OCI-LY7 (cell line): Measurements from ENCODE around the gene RAD17. TPM values are rescaled to one million over a fixed set of nuclear protein-coding genes. Genes with fewer than 3 reads are reported as not detected.

Experiments used
- BruUV-seq: library from RNA; stranded (reverse); fragments of 400-500 nt; replicated peaks from 2 replicates; lab custom pipeline; 2021; lab: Mats Ljungman, UMichigan
- CTCF ChIA-PET: fragments of 300-600 bp; sonication (Branson Sonifier 250); formaldehyde crosslinking; loops from one replicate; lab custom pipeline; 2022; ENCODE audit warnings: antibody characterized with exemption; ENCODE audit not compliant: unreplicated experiment; lab: Charles Lee
- POLR2A ChIA-PET: fragments of 300-600 bp; sonication (Branson Sonifier 250); formaldehyde crosslinking; loops from one replicate; lab custom pipeline; 2022; ENCODE audit warnings: antibody characterized with exemption; lab: Charles Lee
- DNase-seq: peaks from one replicate; pipeline ENCODE4 v3.0.0-alpha.2; 2015; ENCODE audit warnings: low spot score
- H2AFZ ChIP-seq: fragments of 200-600 bp; sonication (generic), shearing (Covaris generic); 2 replicates; pipeline ENCODE4 v1.6.1; 2014; ENCODE audit warnings: mild to moderate bottlenecking, antibody characterized with exemption, low read length, moderate library complexity
- H3K27ac ChIP-seq: fragments of 200-600 bp; sonication (generic); 2 replicates; pipeline ENCODE4 v1.5.1; 2014; ENCODE audit warnings: mixed run types, low read depth, mild to moderate bottlenecking, moderate library complexity, low read length, inconsistent platforms; ENCODE audit not compliant: poor library complexity, severe bottlenecking
- H3K36me3 ChIP-seq: fragments of 200-600 bp; sonication (generic); 2 replicates; pipeline ENCODE4 v1.6.1; 2014; ENCODE audit warnings: mild to moderate bottlenecking, antibody characterized with exemption, low read length, moderate library complexity, mixed read lengths; ENCODE audit not compliant: insufficient read depth
- H3K4me1 ChIP-seq: fragments of 200-600 bp; sonication (generic); 2 replicates; pipeline ENCODE4 v1.5.1; 2014; ENCODE audit warnings: mild to moderate bottlenecking, low read length; ENCODE audit not compliant: insufficient read depth, poor library complexity, severe bottlenecking
- H3K4me2 ChIP-seq: fragments of 200-600 bp; sonication (generic); 2 replicates; pipeline ENCODE4 v1.6.1; 2014; ENCODE audit warnings: mild to moderate bottlenecking, low read length
- H3K4me3 ChIP-seq: fragments of 200-600 bp; sonication (generic); 2 replicates; pipeline ENCODE4 v1.5.1; 2014; ENCODE audit warnings: mild to moderate bottlenecking, low read depth, low read length; ENCODE audit not compliant: poor library complexity, severe bottlenecking
- H3K79me2 ChIP-seq: fragments of 200-600 bp; sonication (generic); 2 replicates; pipeline ENCODE4 v1.6.1; 2016; ENCODE audit warnings: low read depth, mild to moderate bottlenecking, low read length, moderate library complexity, mixed read lengths; ENCODE audit not compliant: insufficient read depth
- H3K9me2 ChIP-seq: fragments of 200-600 bp; sonication (generic); 2 replicates; pipeline ENCODE4 v1.6.1; 2016; ENCODE audit warnings: mild to moderate bottlenecking, low read length, mixed read lengths; ENCODE audit not compliant: insufficient read depth
- H3K9me3 ChIP-seq: fragments of 200-600 bp; sonication (generic); 2 replicates; pipeline ENCODE4 v1.6.1; 2014; ENCODE audit warnings: mild to moderate bottlenecking, mixed run types, low read length, mixed read lengths
- H4K20me1 ChIP-seq: fragments of 200-600 bp; sonication (generic); 2 replicates; pipeline ENCODE4 v1.6.1; 2014; ENCODE audit warnings: mild to moderate bottlenecking, antibody characterized with exemption, low read length, moderate library complexity, mixed read lengths; ENCODE audit not compliant: insufficient read depth
- EZH2phosphoT487 ChIP-seq: fragments of 200-600 bp; sonication (generic); IDR thresholded peaks from 2 replicates; pipeline ENCODE4 v1.6.1; 2018; ENCODE audit warnings: low read depth, borderline replicate concordance, mild to moderate bottlenecking, mixed run types, antibody characterized with exemption, low read length, moderate library complexity, mixed read lengths
- intact Hi-C: fragments of 100-400 bp; cut with micrococcal nuclease; formaldehyde crosslinking; loops from one replicate; pipeline ENCODE4 v1.10.0; 2022; ENCODE audit not compliant: unreplicated experiment
- total RNA-seq, 2 experiments: library from RNA; depleted of rRNA in 1 of 2; stranded (reverse); fragments of >200 nt in 1 of 2; shearing (Covaris generic) in 1 of 2; gene quantifications; 2 replicates each; pipeline ENCODE4 v1.2.3, GENCODE V29; 2014 to 2022
- TF ChIP-seq, protein P1 (sequence below): fragments of 200-600 bp; sonication (generic); conservative IDR thresholded peaks from 2 replicates; pipeline ENCODE4 v1.5.1; 2014; ENCODE audit warnings: mild to moderate bottlenecking, antibody characterized with exemption, low read length, moderate library complexity, mixed read lengths

The RAD17 gene
- total RNA-seq, 2 experiments from 2014 or later, result 64.1 to 79.1 TPM

DNA sequence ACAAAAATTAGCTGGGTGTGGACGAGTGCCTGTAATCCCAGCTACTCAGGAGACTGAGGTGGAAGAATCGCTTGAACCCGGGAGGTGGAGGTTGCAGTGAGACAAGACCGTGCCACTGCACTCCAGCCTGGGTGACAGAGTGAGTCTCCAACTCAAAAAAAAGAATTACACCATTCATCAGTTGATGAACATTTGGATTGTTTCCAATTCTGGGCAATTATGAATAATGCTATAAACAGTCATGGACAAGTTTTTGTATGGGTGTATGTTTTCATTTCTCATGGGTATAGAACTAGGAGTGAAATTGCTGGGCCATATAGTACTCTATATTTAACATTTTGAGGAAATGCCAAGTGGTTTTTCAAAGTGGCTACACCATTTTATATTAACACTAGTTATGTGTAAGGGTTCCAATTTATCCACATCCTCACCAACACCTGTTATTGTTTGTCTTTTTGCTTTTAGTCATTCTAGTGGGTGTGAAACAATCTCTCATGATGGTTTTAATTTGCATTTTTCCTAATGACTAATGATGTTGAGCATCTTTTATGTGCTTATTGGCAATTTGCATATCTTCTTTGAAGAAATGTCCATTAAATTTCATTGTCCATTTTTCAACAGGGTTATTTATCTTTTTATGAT, 28.0 kb upstream of the RAD17 start:
- POLR2A ChIA-PET, result no interaction called here
- CTCF ChIA-PET, result no interaction called here
- TF ChIP-seq, protein P1, sequence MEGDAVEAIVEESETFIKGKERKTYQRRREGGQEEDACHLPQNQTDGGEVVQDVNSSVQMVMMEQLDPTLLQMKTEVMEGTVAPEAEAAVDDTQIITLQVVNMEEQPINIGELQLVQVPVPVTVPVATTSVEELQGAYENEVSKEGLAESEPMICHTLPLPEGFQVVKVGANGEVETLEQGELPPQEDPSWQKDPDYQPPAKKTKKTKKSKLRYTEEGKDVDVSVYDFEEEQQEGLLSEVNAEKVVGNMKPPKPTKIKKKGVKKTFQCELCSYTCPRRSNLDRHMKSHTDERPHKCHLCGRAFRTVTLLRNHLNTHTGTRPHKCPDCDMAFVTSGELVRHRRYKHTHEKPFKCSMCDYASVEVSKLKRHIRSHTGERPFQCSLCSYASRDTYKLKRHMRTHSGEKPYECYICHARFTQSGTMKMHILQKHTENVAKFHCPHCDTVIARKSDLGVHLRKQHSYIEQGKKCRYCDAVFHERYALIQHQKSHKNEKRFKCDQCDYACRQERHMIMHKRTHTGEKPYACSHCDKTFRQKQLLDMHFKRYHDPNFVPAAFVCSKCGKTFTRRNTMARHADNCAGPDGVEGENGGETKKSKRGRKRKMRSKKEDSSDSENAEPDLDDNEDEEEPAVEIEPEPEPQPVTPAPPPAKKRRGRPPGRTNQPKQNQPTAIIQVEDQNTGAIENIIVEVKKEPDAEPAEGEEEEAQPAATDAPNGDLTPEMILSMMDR, result no peak
- TF ChIP-seq EZH2phosphoT487, result no peak
- intact Hi-C loops, result no loop called here
- Histone ChIP-seq H3K79me2 (no peaks in the 10 kb centered on the region), H3K9me2 (no peaks in the 10 kb centered on the region), H3K27ac (no peak overlapping the region), H3K4me2 (no peak overlapping the region), H2AFZ (no peak overlapping the region), H3K36me3 (no peaks in the 10 kb centered on the region), H3K4me1 (no peaks in the 10 kb centered on the region), H4K20me1 (no peaks in the 10 kb centered on the region), H3K9me3 (no peaks in the 10 kb centered on the region), H3K4me3 (no peak overlapping the region)
- no peak for DNase-seq
- no TSS peak for BruUV-seq

DNA sequence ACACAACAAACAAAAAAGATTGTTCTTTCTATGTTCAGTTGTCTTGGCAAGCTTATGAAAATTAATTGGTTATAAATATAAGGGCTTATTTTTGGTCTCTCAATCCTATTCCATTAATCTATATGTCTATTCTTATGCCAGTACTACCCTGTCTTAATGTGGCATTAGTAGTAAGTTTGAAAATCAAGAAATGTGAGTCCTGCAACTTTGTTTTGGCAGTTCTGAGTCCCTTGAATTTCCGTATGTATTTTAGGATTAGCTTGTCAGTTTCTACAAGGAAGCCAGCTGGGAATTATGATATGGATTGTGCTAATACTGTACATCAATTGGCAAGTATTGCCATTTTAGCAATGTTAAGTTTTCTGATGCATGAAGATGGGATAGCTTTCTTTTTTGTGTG, 26.5 kb upstream of the RAD17 start:
- Histone ChIP-seq H3K4me2 (no peak overlapping the region), H3K36me3 (no peaks in the 10 kb centered on the region), H3K4me3 (no peak overlapping the region), H3K4me1 (no peaks in the 10 kb centered on the region), H3K79me2 (no peaks in the 10 kb centered on the region), H3K9me3 (no peaks in the 10 kb centered on the region), H3K9me2 (no peaks in the 10 kb centered on the region), H3K27ac (no peak overlapping the region), H4K20me1 (no peaks in the 10 kb centered on the region), H2AFZ (no peak overlapping the region)
- BruUV-seq, result no TSS peak
- intact Hi-C loops, result no loop called here
- no peak for DNase-seq
- TF ChIP-seq, protein P1, result no peak
- TF ChIP-seq EZH2phosphoT487, result no peak
- ChIA-PET CTCF (no interaction called here), POLR2A (interaction anchor here (0.7 kb wide), 1 partner anchor 38 kb away, joined by 3 read pairs; no protein-coding TSS in a partner anchor)

DNA sequence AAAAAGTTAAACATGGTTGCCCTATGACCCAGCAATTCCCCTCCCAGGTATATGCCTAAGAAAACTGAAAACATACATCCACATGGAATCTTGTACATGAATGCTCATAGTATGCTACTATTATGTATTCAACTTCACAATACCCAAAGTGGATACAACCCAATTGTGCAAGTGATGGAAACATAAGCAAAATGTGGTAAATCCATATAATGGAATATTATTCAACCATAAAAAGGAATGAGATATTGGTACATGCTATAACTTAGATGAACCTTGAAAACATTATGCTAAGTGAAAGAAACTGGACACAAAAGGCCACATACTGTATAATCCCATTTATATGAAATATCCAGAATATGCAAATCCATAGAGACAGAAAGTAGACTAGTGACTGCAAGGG, 19.0 kb upstream of the RAD17 start:
- no peak for TF ChIP-seq EZH2phosphoT487
- TF ChIP-seq, protein P1, result no peak
- CTCF ChIA-PET, result no interaction called here
- H3K36me3 ChIP-seq, result peaks cover 59% of the 10 kb centered on the region
- no TSS peak for BruUV-seq
- POLR2A ChIA-PET, result no interaction called here
- no peak overlapping the region for H3K27ac ChIP-seq
- H3K79me2 ChIP-seq, result no peaks in the 10 kb centered on the region
- no peak overlapping the region for H2AFZ ChIP-seq
- H3K4me3 ChIP-seq, result no peak overlapping the region
- no peak for DNase-seq
- no peaks in the 10 kb centered on the region for H3K4me1 ChIP-seq
- no peaks in the 10 kb centered on the region for H3K9me3 ChIP-seq
- H3K9me2 ChIP-seq, result no peaks in the 10 kb centered on the region
- H4K20me1 ChIP-seq, result no peaks in the 10 kb centered on the region
- H3K4me2 ChIP-seq, result no peak overlapping the region
- intact Hi-C loops, result no loop called here
